Keratinocyte (primary cell): ENCODE results near the gene MGMT.

Experiments used
- CTCF ChIP-seq, 3 experiments: IDR thresholded peaks in 1 of 3; conservative IDR thresholded peaks in 1 of 3; optimal IDR thresholded peaks in 1 of 3; 2 replicates in 2 of 3; 3 replicates in 1 of 3; pipeline versions ENCODE3 to v1.5.1; 2011; ENCODE audit warnings: low read length in 3 of 3, mild to moderate bottlenecking in 3 of 3, moderate library complexity in 2 of 3, control low read depth in 1 of 3, inconsistent platforms in 1 of 3; ENCODE audit not compliant: insufficient read depth in 2 of 3; ENCODE audit errors: extremely low read depth in 1 of 3
- EZH2 ChIP-seq: IDR thresholded peaks from one replicate; pipeline ENCODE4 v1.6.1; 2012; ENCODE audit warnings: inconsistent platforms, mild to moderate bottlenecking, low read length, moderate library complexity

GRCh38 chr10:129779126-129780111, 312.4 kb downstream of the MGMT start:
- TF ChIP-seq CTCF (optimal IDR thresholded peaks at IDR 0.05 in 1 of 3, IDR thresholded peaks at IDR 0.05 in 1 of 3, conservative IDR thresholded peaks at IDR 0.05 in 1 of 3; ENCODE audit: extremely low read depth in 1 of 3, insufficient read depth in 2 of 3, low read length in 3 of 3) (no peak), EZH2 (no peak)
